ENCODE results near the gene TBC1D1.

Gene TBC1D1

DNA sequence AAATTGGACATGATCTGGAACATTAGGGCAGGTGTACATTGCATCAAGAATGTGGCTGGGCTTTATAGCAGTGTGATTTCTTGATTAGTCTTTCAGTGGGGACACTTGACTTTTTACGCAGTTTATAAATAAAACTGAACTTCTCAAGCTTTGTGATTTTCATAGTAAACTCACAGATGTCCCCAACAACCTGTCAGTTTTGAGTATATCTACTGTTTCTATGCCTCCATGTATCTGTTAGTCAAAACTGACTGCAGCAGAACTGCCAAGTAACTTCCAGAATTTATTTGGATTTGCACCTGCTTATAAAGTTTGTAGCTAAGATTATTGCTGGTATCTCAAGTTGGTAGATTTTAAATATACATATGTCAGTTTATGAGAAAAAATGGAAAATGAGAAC, 89.4 kb downstream of the TBC1D1 start:
- H4K20me1 ChIP-seq (ENCODE audit: control insufficient read depth, insufficient read depth, low read depth, low read length) = peaks cover 5% of the 10 kb centered on the region; the same call in 1 of the 2 replicates

DNA sequence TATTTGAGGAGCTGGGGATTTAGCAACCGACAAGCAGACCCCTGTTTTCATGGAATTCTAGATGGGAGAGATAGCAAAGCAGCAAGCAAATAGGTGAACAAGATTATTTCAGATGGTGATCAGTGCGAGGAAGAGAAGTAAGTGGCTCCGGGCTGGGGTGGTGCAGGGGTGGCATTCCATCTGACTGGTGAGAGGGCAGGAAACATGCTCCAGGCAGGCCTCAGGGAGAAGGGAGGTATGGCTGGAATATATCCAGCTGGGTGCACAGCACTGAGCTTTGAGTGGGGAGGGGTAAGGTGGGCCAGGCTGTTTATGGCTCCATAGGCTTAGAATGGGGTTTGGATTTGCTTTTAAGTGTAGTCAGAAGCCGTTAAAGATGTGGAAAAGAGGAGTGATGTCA, 90.5 kb downstream of the TBC1D1 start:
- peak overlapping the region; percentile 86 for H3K4me2 ChIP-seq (ENCODE audit: low read length)
- peaks cover 5% of the 10 kb centered on the region; the same call in 1 of the 2 replicates for H4K20me1 ChIP-seq (ENCODE audit: control insufficient read depth, insufficient read depth, low read depth, low read length)
- no peaks in the 10 kb centered on the region for H3K9me2 ChIP-seq (replicated peaks; ENCODE audit: control insufficient read depth, low read length)
- H3K36me3 ChIP-seq (ENCODE audit: control insufficient read depth, low read length) = peaks cover 77% of the 10 kb centered on the region
- H3K4me3 ChIP-seq (ENCODE audit: low read length) = peak overlapping the region; percentile 95
- peak overlapping the region; percentile 98 for H3K27ac ChIP-seq (ENCODE audit: low read depth, low read length)
- TF ChIP-seq, protein P1, sequence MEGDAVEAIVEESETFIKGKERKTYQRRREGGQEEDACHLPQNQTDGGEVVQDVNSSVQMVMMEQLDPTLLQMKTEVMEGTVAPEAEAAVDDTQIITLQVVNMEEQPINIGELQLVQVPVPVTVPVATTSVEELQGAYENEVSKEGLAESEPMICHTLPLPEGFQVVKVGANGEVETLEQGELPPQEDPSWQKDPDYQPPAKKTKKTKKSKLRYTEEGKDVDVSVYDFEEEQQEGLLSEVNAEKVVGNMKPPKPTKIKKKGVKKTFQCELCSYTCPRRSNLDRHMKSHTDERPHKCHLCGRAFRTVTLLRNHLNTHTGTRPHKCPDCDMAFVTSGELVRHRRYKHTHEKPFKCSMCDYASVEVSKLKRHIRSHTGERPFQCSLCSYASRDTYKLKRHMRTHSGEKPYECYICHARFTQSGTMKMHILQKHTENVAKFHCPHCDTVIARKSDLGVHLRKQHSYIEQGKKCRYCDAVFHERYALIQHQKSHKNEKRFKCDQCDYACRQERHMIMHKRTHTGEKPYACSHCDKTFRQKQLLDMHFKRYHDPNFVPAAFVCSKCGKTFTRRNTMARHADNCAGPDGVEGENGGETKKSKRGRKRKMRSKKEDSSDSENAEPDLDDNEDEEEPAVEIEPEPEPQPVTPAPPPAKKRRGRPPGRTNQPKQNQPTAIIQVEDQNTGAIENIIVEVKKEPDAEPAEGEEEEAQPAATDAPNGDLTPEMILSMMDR (IDR thresholded peaks at IDR 0.05; ENCODE audit: low read depth, low read length, poor library complexity, severe bottlenecking) = no peak
- no peak for TF ChIP-seq EZH2phosphoT487 (IDR thresholded peaks at IDR 0.05; ENCODE audit: borderline replicate concordance, low read length)
- no peaks in the 10 kb centered on the region for H3K27me3 ChIP-seq (ENCODE audit: control insufficient read depth, low read length)
- H3K79me2 ChIP-seq (ENCODE audit: control insufficient read depth, low read length) = peaks cover 91% of the 10 kb centered on the region
- H3K4me1 ChIP-seq (ENCODE audit: control insufficient read depth, low read length) = peaks cover 80% of the 10 kb centered on the region
- no peaks in the 10 kb centered on the region for H3K9me3 ChIP-seq (ENCODE audit: control insufficient read depth, insufficient read depth, low read length)
- H3F3A ChIP-seq (ENCODE audit: control insufficient read depth, insufficient read depth) = peaks cover 37% of the 10 kb centered on the region

More for the DNA sequence above, 89.4 kb downstream of the TBC1D1 start:
- Histone ChIP-seq H3K36me3 (ENCODE audit: control insufficient read depth, low read length) (peaks cover 68% of the 10 kb centered on the region), H3K27me3 (ENCODE audit: control insufficient read depth, low read length) (no peaks in the 10 kb centered on the region), H3F3A (ENCODE audit: control insufficient read depth, insufficient read depth) (peaks cover 39% of the 10 kb centered on the region), H3K4me3 (ENCODE audit: low read length) (peak overlapping the region; percentile 95), H3K9me2 (replicated peaks; ENCODE audit: control insufficient read depth, low read length) (no peaks in the 10 kb centered on the region), H3K9me3 (ENCODE audit: control insufficient read depth, insufficient read depth, low read length) (no peaks in the 10 kb centered on the region), H3K4me2 (ENCODE audit: low read length) (peak overlapping the region; percentile 86), H3K79me2 (ENCODE audit: control insufficient read depth, low read length) (peaks cover 80% of the 10 kb centered on the region), H3K27ac (ENCODE audit: low read depth, low read length) (peak overlapping the region; percentile 98), H3K4me1 (ENCODE audit: control insufficient read depth, low read length) (peaks cover 74% of the 10 kb centered on the region)
- TF ChIP-seq EZH2phosphoT487 (IDR thresholded peaks at IDR 0.05; ENCODE audit: borderline replicate concordance, low read length) = no peak
- TF ChIP-seq, protein P1 (IDR thresholded peaks at IDR 0.05; ENCODE audit: low read depth, low read length, poor library complexity, severe bottlenecking) = no peak

DNA sequence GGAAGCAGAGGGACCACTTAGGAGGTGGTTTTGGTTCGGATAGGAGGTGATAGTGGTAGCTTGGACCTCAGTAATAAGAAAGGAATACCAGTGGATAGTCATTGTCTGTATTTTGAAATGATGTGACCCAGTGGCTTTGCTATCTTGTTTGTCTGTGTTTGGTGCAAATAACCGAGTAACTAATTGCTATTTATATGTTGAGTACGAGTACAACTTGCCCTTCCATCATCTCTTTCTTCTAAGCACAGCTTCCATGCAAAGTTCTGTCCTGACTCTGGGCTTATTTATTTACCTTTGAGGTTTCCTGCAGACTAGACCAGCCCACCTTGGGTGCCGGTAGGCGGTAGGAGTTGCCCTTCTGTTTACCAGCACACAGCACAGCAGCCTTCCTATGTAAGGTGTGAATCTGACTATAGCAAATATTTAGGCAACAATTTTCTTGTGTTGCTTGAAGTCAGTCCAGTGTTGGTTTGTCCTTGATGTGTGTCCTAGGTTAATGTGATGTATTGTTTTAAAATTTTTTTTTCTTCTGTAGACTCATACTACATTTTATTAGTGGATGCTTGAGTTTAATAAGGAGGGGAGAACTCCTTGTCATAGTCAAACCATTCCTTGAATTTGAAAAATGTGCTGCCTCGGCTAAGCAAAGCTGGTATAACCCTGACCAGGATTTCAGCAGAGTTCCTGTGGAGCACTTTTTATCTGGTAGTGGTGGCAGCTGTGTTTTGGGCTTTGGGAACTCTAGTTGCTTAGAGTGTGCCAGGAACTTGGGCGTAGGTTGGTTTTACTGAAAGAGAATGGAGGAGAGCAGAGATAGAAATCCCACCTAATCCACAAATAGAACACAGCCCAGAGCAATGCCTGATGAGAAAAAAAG, 91.2 kb downstream of the TBC1D1 start:
- H3K4me3 ChIP-seq (ENCODE audit: low read length) = peak overlapping the region; percentile 95
- peaks cover 5% of the 10 kb centered on the region; the same call in 1 of the 2 replicates for H4K20me1 ChIP-seq (ENCODE audit: control insufficient read depth, insufficient read depth, low read depth, low read length)
- peaks cover 80% of the 10 kb centered on the region for H3K36me3 ChIP-seq (ENCODE audit: control insufficient read depth, low read length)
- H3K4me1 ChIP-seq (ENCODE audit: control insufficient read depth, low read length) = peaks cover 81% of the 10 kb centered on the region
- peak overlapping the region; percentile 86 for H3K4me2 ChIP-seq (ENCODE audit: low read length)
- peaks cover 37% of the 10 kb centered on the region for H3F3A ChIP-seq (ENCODE audit: control insufficient read depth, insufficient read depth)
- no peaks in the 10 kb centered on the region for H3K9me3 ChIP-seq (ENCODE audit: control insufficient read depth, insufficient read depth, low read length)
- TF ChIP-seq EZH2phosphoT487 (IDR thresholded peaks at IDR 0.05; ENCODE audit: borderline replicate concordance, low read length) = no peak
- TF ChIP-seq, protein P1 (IDR thresholded peaks at IDR 0.05; ENCODE audit: low read depth, low read length, poor library complexity, severe bottlenecking) = no peak
- no peaks in the 10 kb centered on the region for H3K27me3 ChIP-seq (ENCODE audit: control insufficient read depth, low read length)
- no peaks in the 10 kb centered on the region for H3K9me2 ChIP-seq (replicated peaks; ENCODE audit: control insufficient read depth, low read length)
- H3K27ac ChIP-seq (ENCODE audit: low read depth, low read length) = peak overlapping the region; percentile 98
- H3K79me2 ChIP-seq (ENCODE audit: control insufficient read depth, low read length) = peaks cover 98% of the 10 kb centered on the region

Measured in DOHH2 (cell line).